ENCODE data around the gene TEX9. TPM values are rescaled to one million over a fixed set of nuclear protein-coding genes. Genes with fewer than 3 reads are reported as not detected.

Gene TEX9
- total RNA-seq = 1.6 and 4.0 TPM in 2 replicates

DNA sequence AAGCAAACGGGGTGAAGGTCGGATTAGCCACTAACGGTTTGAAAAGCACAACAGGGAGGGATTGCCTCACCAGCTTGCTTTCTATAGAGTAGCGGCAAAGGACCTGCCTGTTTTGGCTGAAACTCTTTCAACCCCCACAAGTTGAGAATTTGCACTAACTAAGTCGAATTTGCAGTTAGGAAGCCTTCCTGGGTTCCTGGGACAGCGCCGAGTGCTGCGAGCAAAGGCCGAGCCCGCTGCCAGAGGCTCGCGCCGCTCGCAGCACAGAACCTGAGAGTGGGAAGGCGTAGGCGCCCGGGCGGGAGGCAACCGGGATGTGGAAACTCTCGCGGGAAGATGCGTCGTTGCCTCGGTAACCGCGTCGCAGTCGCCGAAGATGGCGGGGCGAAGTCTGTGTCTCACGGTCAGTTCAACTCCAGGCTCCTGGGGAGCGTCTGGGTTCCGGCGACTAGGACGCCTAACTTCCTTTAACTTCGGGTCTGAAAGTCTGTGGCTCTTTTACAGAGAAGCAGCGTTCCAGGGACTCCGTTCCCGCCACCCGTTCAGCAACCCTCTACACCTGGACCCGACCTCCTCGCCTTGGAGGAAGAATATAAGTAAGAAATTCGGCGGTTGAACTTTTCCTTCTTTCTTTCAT is at the start of gene TEX9:
Gene TEX9 (plus strand): TSS at position 352 of the 637 bp plus-strand sequence. CDS start 25 bp downstream, at position 377.

DNA sequence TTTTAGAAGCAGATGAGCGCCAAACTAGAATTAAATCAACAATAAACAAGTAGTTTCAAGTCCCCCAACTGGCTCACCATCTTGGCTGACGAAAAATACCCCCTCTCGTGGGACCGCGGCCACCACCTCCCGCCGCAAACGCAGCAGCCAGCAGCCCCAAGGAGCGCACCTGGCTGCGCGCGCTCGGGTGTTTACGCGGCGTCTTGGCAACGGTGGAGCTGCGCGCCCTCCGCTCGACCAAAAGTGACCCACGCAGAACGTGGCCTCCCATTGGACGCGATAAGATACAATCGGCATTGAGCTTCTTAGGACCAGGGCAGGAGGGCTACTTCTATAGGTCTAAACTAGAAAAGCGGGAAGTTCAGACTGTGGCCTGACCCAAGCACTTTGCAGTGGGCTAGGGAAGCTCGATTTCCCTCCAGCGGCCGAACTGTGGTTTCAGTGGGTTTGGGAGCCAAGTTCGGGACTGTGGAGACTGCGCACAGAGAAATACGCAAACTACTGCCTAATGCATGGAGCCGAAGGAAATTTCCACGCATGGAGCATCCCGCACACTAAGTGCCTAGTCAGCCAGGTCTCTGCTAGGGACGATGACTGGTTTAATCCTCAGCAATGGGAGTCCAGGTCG is 99.8 kb downstream of the TEX9 start, which contains the start of gene MNS1:
Gene MNS1 (minus strand): TSS at position 245 of the 628 bp plus-strand sequence. CDS start 165 bp downstream, at position 80.

Other genes with a start within 250 kb of the TEX9 start
- 9.2 and 10.2 TPM in 2 replicates for gene RFX7, start 121.5 kb upstream of the TEX9 start, total RNA-seq
- 1.7 and 1.9 TPM in 2 replicates for gene MNS1, start 99.7 kb downstream of the TEX9 start, total RNA-seq